ENCODE results near the gene ASZ1. TPM values are rescaled to one million over a fixed set of nuclear protein-coding genes. Genes with fewer than 3 reads are reported as not detected.

Gene ASZ1
- total and polyA plus RNA-seq, 2 donors = not detected

Other genes starting within 250 kb of the ASZ1 start
- gene WNT2, start 104.4 kb downstream of the ASZ1 start, total RNA-seq = 8.9 TPM
- gene WNT2, start 104.4 kb downstream of the ASZ1 start, polyA plus RNA-seq = 0.48 TPM
- gene CFTR, start 52.5 kb upstream of the ASZ1 start, total RNA-seq = 2.0 TPM
- 0.05 TPM for gene CFTR, start 52.5 kb upstream of the ASZ1 start, polyA plus RNA-seq